IMR-90 (cell line): ENCODE data around the gene NUP93. TPM values are rescaled to one million over a fixed set of nuclear protein-coding genes. Genes with fewer than 3 reads are reported as not detected.

ENCODE experiments used
- ATAC-seq: fragments of 200-7000 bp; cut with Tn5 transposase; 2 replicates; pipeline ENCODE4 v1.9.1; 2020; ENCODE audit warnings: low read depth, mild to moderate bottlenecking, moderate library complexity
- BruUV-seq: library from RNA; stranded (reverse); fragments of 400-500 nt; replicated peaks from 2 replicates; lab custom pipeline; 2021; lab: Mats Ljungman, UMichigan
- CTCF ChIA-PET: fragments of 300-600 bp; formaldehyde crosslinking; extraction: SDS; loops from one replicate; lab custom pipeline; 2021; ENCODE audit warnings: antibody characterized with exemption; lab: Yijun Ruan, JAX
- POLR2A ChIA-PET: fragments of 300-600 bp; sonication (Branson Sonifier 250); formaldehyde crosslinking; loops from one replicate; lab custom pipeline; 2022; ENCODE audit warnings: antibody characterized with exemption; ENCODE audit not compliant: unreplicated experiment; lab: Charles Lee
- DNase-seq: peaks from one replicate; pipeline ENCODE4 v3.0.0; 2013
- H2AFZ ChIP-seq: replicated peaks from 2 replicates; pipeline ENCODE3; 2013; ENCODE audit warnings: low read length, mild to moderate bottlenecking; ENCODE audit not compliant: poor library complexity
- H2AK5ac ChIP-seq: 2 replicates; pipeline ENCODE4 v1.6.1; 2013; ENCODE audit warnings: low read depth, low read length, inconsistent platforms
- H2AK9ac ChIP-seq: replicated peaks from 2 replicates; pipeline ENCODE3; 2013; ENCODE audit warnings: mild to moderate bottlenecking, low read depth, low read length, moderate library complexity; ENCODE audit not compliant: poor library complexity
- H2BK120ac ChIP-seq: 2 replicates; pipeline ENCODE4 v1.6.1; 2013; ENCODE audit warnings: low read depth, low read length, inconsistent platforms
- H2BK15ac ChIP-seq: 3 replicates; pipeline ENCODE4 v1.6.1; 2013; ENCODE audit warnings: low read depth, low read length, inconsistent platforms
- H2BK20ac ChIP-seq: 2 replicates; pipeline ENCODE4 v1.6.1; 2013; ENCODE audit warnings: low read depth, mild to moderate bottlenecking, inconsistent platforms, low read length, moderate library complexity
- H2BK5ac ChIP-seq: 2 replicates; pipeline ENCODE4 v1.6.1; 2013; ENCODE audit warnings: mild to moderate bottlenecking, low read depth, low read length, inconsistent platforms; ENCODE audit not compliant: poor library complexity, severe bottlenecking
- H3K14ac ChIP-seq: replicated peaks from 2 replicates; pipeline ENCODE4 v1.6.1; 2013; ENCODE audit warnings: low read depth, low read length, inconsistent platforms
- H3K18ac ChIP-seq: 2 replicates; pipeline ENCODE4 v1.6.1; 2013; ENCODE audit warnings: low read depth, low read length, control low read depth
- H3K23ac ChIP-seq: 2 replicates; pipeline ENCODE4 v1.6.1; 2013; ENCODE audit warnings: low read depth, low read length, inconsistent platforms
- H3K27ac ChIP-seq: 2 replicates; pipeline ENCODE4 v1.5.1; 2013; ENCODE audit warnings: mild to moderate bottlenecking, control low read depth, low read length; ENCODE audit not compliant: insufficient read depth
- H3K27me3 ChIP-seq: 2 replicates; pipeline ENCODE4 v1.6.1; 2013; ENCODE audit warnings: low read length; ENCODE audit not compliant: control insufficient read depth, insufficient read depth
- H3K36me3 ChIP-seq: 2 replicates; pipeline ENCODE4 v1.6.1; 2013; ENCODE audit warnings: low read length, mixed read lengths; ENCODE audit not compliant: control insufficient read depth, insufficient read depth
- H3K4ac ChIP-seq: 2 replicates; pipeline ENCODE4 v1.6.1; 2013; ENCODE audit warnings: low read depth, low read length, inconsistent platforms
- H3K4me1 ChIP-seq: 2 replicates; pipeline ENCODE4 v1.6.1; 2013; ENCODE audit warnings: low read length, mixed read lengths; ENCODE audit not compliant: control insufficient read depth, insufficient read depth
- H3K4me2 ChIP-seq: 2 replicates; pipeline ENCODE4 v1.6.1; 2013; ENCODE audit warnings: low read depth, mild to moderate bottlenecking, control low read depth, low read length, moderate library complexity
- H3K4me3 ChIP-seq: 2 replicates; pipeline ENCODE4 v1.5.1; 2013; ENCODE audit warnings: low read depth, mild to moderate bottlenecking, control low read depth, low read length, moderate library complexity; ENCODE audit not compliant: insufficient read depth
- H3K56ac ChIP-seq: 2 replicates; pipeline ENCODE4 v1.6.1; 2013; ENCODE audit warnings: low read length, inconsistent platforms; ENCODE audit not compliant: insufficient read depth; ENCODE audit errors: extremely low read depth
- H3K79me1 ChIP-seq, 2 experiments: 2 replicates each; pipeline ENCODE4 v1.6.1; 2013; ENCODE audit warnings: low read length in 2 of 2, inconsistent platforms in 1 of 2, low read depth in 1 of 2
- H3K9ac ChIP-seq: 2 replicates; pipeline ENCODE4 v1.6.1; 2013; ENCODE audit warnings: low read depth, low read length, control low read depth
- H3K9me1 ChIP-seq: 2 replicates; pipeline ENCODE4 v1.6.1; 2013; ENCODE audit warnings: low read length, inconsistent platforms; ENCODE audit not compliant: insufficient read depth
- H3K9me3 ChIP-seq: 2 replicates; pipeline ENCODE4 v1.6.1; 2013; ENCODE audit warnings: low read length; ENCODE audit not compliant: control insufficient read depth, insufficient read depth
- H4K20me1 ChIP-seq: 2 replicates; pipeline ENCODE4 v1.6.1; 2013; ENCODE audit warnings: low read length, inconsistent platforms; ENCODE audit not compliant: insufficient read depth
- H4K5ac ChIP-seq: 2 replicates; pipeline ENCODE4 v1.6.1; 2013; ENCODE audit warnings: mild to moderate bottlenecking, low read depth, low read length, control low read depth
- H4K8ac ChIP-seq, 2 experiments: 2 replicates each; pipeline ENCODE4 v1.6.1; 2013; ENCODE audit warnings: low read depth in 2 of 2, low read length in 2 of 2, control low read depth in 1 of 2, inconsistent platforms in 1 of 2
- H4K91ac ChIP-seq: 2 replicates; pipeline ENCODE4 v1.6.1; 2013; ENCODE audit warnings: low read depth, low read length, inconsistent platforms; ENCODE audit not compliant: insufficient read depth
- CEBPB ChIP-seq: IDR thresholded peaks from 2 replicates; pipeline ENCODE4 v1.6.1; 2012; ENCODE audit warnings: low read depth, low read length, improper control_type of control experiment
- SMC3 ChIP-seq: fragments of 150-350 bp; IDR thresholded peaks from 2 replicates; pipeline ENCODE4 v1.6.1; 2016; ENCODE audit warnings: low read depth, mild to moderate bottlenecking, antibody characterized with exemption, low read length, moderate library complexity
- WGBS, 2 experiments: methylation state at CpG; one replicate each; pipeline versions ENCODE4 v1.1.5 to v1.1.7; 2013; ENCODE audit warnings: missing lambda C conversion rate in 2 of 2; ENCODE audit not compliant: insufficient read length in 1 of 2; ENCODE audit errors: extremely low coverage in 2 of 2; 5-methylcytosine and 5-hydroxymethylcytosine counted together
- dilution Hi-C: fragments of 300-500 bp; cut with HindIII; formaldehyde crosslinking; loops from one replicate; pipeline ENCODE4 v1.14.3; 2018; ENCODE audit warnings: low sequenced_read_pairs; ENCODE audit not compliant: unreplicated experiment
- in situ Hi-C: fragments of 300-500 bp; cut with MboI; formaldehyde crosslinking; loops from 3 replicates; pipeline ENCODE4 v1.14.3; 2019; ENCODE audit warnings: low sequenced_read_pairs, inconsistent platforms, mixed read lengths
- intact Hi-C: fragments of 100-400 bp; cut with micrococcal nuclease; formaldehyde crosslinking; loops from 2 replicates; pipeline ENCODE4 v1.10.0; 2022
- polyA plus RNA-seq, 3 experiments: library from polyadenylated mRNA; depleted of rRNA; stranded (reverse); fragments of >200 nt; gene quantifications; 2 replicates each; pipeline ENCODE4 v1.2.3, GENCODE V29; 2012; ENCODE audit warnings: low replicate concordance in 1 of 3
- total RNA-seq: library from RNA; depleted of rRNA; stranded (reverse); fragments of >200 nt; gene quantifications from 2 replicates; pipeline ENCODE4 v1.2.3, GENCODE V29; 2012

NUP93 gene
- total and polyA plus RNA-seq, 2 of the 4 experiments (the other 2 are of a cell fraction), result 54.6 to 72.6 TPM

GRCh38 chr16:56776562-56776961, 46.6 kb downstream of the NUP93 start:
- dilution Hi-C loops (no loop called here), intact Hi-C loops (no loop called here), in situ Hi-C loops (no loop called here)
- H3K56ac ChIP-seq, result no peak overlapping the region
- no peak overlapping the region for H4K8ac ChIP-seq
- H3K9ac ChIP-seq, result no peak overlapping the region
- ChIA-PET CTCF (no interaction called here), POLR2A (no interaction called here)
- no peaks in the 10 kb centered on the region for H3K27me3 ChIP-seq
- H3K14ac ChIP-seq, result no peak overlapping the region
- H3K27ac ChIP-seq, result no peak overlapping the region
- H3K9me3 ChIP-seq, result no peaks in the 10 kb centered on the region
- H4K20me1 ChIP-seq, result no peaks in the 10 kb centered on the region
- H2BK15ac ChIP-seq, result no peak overlapping the region
- H2AFZ ChIP-seq, result no peak overlapping the region
- H3K36me3 ChIP-seq, result no peaks in the 10 kb centered on the region
- peaks cover 40 to 52% of the 10 kb centered on the region in 2 experiments for H3K79me1 ChIP-seq
- H4K91ac ChIP-seq, result peak overlapping the region; percentile 49; the same call in 1 of the 2 replicates
- no peak overlapping the region for H2BK20ac ChIP-seq
- no peak overlapping the region for H2BK120ac ChIP-seq
- H2AK9ac ChIP-seq, result no peak overlapping the region
- H3K18ac ChIP-seq, result no peak overlapping the region
- H3K4me3 ChIP-seq, result no peak overlapping the region
- H3K9me1 ChIP-seq, result 0 out of 2 replicates have a peak, but pooled peaks cover 5% of the 10 kb centered on the region
- no peak overlapping the region for H2BK5ac ChIP-seq
- no peak overlapping the region for H4K5ac ChIP-seq
- 57% methylated on average over 1 of the region's 1 CpG; no CpG with 5 or more reads in 1 of the 2 experiments for WGBS, 2 experiments
- H3K23ac ChIP-seq, result no peak overlapping the region
- H2AK5ac ChIP-seq, result no peak overlapping the region
- H3K4me1 ChIP-seq, result peaks cover 12% of the 10 kb centered on the region
- H3K4ac ChIP-seq, result no peak overlapping the region
- no peak for DNase-seq
- peak; percentile 39; the same call in 1 of the 2 replicates for TF ChIP-seq CEBPB
- TF ChIP-seq SMC3, result no peak
- no peak for ATAC-seq
- BruUV-seq, result no TSS peak
- no peak overlapping the region for H3K4me2 ChIP-seq
